ENCODE results near the gene SCGN.

- TF ChIP-seq, protein P1, sequence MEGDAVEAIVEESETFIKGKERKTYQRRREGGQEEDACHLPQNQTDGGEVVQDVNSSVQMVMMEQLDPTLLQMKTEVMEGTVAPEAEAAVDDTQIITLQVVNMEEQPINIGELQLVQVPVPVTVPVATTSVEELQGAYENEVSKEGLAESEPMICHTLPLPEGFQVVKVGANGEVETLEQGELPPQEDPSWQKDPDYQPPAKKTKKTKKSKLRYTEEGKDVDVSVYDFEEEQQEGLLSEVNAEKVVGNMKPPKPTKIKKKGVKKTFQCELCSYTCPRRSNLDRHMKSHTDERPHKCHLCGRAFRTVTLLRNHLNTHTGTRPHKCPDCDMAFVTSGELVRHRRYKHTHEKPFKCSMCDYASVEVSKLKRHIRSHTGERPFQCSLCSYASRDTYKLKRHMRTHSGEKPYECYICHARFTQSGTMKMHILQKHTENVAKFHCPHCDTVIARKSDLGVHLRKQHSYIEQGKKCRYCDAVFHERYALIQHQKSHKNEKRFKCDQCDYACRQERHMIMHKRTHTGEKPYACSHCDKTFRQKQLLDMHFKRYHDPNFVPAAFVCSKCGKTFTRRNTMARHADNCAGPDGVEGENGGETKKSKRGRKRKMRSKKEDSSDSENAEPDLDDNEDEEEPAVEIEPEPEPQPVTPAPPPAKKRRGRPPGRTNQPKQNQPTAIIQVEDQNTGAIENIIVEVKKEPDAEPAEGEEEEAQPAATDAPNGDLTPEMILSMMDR (IDR thresholded peaks at IDR 0.05): no peak
- TF ChIP-seq POLR2A (IDR thresholded peaks at IDR 0.05): no peak
Measured at GRCh38 chr6:25628471-25629197, 23.4 kb upstream of the SCGN start.

Data from right lobe of liver (tissue), 4 donors.